T47D (cell line): ENCODE results near the gene TTC31.
"Not testable (repeated sequence)": the region's sequence is repeated elsewhere in the genome, so short reads cannot be mapped to it uniquely, and the experiment has no call there.

Experiments
- DNase-seq, 2 experiments: peaks; one replicate each; pipeline versions ENCODE4 v3.0.0 to v3.0.0-alpha.2; 2011 to 2012; ENCODE audit warnings: low read depth in 1 of 2, low spot score in 1 of 2
- JUND ChIP-seq: IDR thresholded peaks from 2 replicates; pipeline ENCODE4 v1.6.1; 2012; ENCODE audit warnings: low read depth
- in situ Hi-C: cut with HindIII; loops from 2 replicates; pipeline ENCODE4 v1.10.0; 2016; ENCODE audit warnings: low sequenced_read_pairs, low pct_unique_long_range_greater_than_20kb

The TTC31 gene

DNA sequence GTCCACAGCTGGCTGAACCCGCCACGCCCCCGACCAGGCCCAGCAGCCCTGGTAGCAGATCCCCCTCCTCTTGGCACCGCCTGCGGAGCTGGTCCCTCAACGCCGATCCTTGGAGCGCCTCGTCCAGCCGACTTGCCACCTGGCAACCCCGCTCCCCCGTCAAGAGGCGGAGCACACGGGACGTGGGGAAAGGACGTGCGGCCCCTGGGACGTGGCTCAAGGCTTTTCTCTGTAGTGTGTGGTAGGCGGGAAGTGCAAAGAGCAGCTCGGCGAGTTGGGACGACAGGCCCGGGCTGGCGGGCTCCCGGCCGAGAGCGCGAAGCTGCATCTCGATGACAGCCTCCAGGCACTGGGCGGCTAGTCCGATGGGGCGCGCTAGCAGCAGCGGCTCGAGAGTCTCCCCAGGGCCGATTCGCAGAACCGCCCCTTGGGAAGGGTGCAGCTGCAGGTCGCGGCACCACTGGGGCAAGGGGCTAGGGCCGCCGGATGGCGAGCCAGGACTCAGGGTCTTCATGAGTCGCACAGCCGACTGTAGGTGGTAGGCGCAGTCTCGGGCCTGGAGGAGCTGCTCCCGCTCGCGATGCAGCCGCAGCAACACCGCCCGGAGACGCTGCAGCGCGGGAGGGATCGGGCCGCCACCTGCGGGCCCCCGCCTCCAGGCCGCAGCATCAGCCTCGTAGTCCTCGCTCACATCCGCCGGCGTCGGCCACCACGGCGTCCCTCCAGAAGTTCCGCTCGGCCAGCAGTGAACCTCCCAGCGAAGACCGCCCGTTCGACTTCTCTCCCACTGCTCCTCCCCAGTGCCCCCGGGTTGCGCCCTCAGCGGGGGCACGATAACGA, 700 bp upstream of the TTC31 start:
- DNase-seq: peak in 1 of 2 experiments; percentile 13
- in situ Hi-C loops: no loop called here
- no peak for TF ChIP-seq JUND

DNA sequence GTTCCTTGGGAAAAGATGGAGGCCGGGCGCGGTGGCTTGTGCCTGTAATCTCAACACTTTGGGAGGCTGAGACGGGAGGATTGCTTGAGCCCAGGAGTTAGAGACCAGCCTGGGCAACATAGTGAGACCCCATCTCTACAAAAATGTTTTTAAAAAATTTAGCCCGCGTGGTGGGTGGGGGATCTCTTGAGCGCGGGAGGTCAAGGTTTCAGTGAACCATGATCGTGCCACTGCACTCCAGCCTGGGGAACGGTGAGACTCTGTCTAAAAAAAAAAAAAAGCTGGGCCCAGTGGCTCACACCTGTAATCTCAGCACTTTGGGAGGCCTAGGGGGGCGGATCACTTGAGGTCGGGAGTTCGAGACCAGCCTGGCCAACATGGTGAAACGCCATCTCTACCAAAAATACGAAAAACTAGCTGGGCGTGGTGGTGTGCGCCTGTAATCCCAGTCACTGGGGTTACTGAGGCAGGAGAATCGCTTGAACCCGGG, 839 bp downstream of the TTC31 start:
- in situ Hi-C loops, DNase-seq: not testable (repeated sequence)

DNA sequence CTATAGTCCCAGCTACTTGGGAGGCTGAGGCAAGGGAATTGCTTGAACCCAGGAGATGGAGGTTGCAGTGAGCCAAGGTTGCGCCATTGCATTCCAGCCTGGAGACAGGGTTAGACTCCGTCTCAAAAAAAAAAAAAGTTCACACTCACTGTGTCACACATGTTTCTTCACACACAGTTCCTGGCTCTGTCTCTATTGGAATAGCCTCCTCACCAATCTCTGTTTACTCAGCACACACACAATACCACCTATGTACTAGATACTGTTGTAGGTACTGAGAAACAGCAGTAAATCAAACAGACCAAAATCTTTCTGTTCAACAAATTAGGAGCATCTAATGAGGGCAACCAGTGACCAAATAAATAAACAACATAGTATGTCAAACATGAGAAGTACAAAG, 3.3 kb downstream of the TTC31 start:
- in situ Hi-C loops: no loop called here
- DNase-seq: no peak
- TF ChIP-seq JUND: no peak

DNA sequence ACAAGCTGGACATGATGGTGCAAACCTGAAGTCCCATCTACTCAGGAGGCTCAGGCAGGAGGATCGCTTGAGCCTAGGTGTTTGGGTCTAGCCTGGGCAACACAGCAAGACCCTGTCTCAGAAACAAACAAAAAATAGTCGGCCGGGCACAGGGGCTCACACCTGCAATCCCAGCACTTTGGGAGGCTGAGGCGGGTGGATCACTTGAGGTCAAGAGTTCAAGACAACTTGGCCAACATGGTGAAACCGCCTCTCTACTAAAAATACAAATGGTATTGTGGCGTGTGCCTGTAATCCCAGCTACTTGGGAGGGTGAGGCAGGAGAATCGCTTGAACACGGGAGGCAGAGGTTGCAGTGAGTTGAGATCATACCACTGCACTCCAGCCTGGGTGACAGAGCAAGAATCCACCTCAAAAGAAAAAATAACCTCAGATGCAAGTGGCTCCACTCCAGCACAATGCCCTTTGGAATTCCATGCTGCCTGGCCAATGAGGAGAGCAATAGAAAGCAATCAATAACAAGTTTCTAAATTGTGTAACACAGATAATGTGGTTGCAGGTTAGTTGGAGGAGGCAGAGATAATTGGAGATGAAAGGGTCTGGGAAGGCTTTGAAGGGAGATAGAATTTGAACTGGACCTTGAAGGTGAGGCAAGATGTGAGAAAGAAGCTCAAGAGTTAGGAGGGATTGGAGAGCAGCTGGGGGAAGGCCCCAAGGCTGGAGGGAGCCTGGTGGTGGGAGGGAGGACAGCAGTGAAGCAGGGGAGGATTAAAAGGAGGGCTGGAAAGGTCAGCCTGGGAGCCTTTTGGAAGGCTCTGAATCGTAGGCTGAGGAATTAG, 6.0 kb downstream of the TTC31 start:
- DNase-seq: no peak
- TF ChIP-seq JUND: no peak
- in situ Hi-C loops: no loop called here

DNA sequence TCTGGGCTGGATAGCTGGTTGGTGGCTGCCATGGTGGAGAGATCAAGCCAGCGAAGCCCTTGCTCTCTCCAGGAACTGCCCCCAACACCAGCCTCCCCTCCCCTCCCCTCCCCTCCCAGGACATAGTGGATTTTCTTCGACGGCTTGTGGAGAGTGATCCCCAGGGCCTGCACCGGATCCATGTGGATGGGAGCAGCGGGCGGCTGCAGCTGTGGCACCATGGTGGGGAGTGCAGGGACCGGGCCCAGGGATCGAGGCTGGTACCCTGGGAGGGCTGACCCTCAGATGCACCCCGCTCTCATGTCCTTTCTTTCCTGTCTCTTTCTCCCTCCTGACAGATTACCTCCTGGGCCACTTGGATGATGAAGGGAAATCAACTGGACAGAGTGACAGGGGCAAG, 7.0 kb downstream of the TTC31 start:
- in situ Hi-C loops: no loop called here
- no peak for DNase-seq
- TF ChIP-seq JUND: no peak

DNA sequence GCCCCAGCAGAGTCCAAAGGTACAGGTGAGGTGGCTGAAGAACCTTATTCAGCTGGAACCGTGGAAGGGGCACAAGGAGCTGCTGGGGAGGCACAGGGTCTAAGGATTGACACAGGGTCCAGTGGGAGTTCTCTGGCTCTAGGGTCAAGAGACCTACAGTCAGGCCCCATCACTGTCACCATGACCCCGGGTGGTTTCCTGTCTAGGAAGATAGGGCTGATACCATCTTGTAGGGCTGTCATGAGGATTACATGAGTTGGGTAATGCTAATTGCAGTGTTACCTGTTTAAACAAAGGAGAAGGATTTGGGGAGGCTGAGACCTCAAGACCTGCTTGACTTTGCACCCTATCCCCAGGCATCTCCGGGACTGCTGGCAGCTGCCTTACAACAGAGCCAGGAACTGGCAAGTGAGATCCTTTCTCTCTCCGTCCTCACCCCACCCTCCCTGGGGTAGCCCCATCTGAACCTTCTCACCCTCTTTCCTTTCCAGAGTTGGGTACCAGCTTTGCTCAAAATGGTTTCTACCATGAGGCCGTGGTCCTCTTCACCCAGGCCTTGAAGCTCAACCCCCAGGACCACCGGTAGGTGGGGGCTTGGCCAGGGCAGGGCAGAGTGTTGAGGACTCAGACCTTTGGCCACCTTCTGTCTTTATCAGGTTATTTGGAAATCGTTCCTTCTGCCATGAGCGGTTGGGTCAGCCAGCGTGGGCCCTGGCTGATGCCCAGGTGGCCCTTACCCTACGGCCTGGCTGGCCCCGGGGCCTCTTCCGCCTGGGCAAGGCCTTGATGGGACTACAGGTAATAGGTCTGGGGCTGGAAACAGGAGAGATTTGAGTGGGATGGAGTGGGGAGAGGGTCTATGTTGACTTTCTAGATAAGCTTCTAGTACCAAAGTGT, 9.0 kb downstream of the TTC31 start:
- in situ Hi-C loops: no loop called here
- no peak for DNase-seq
- TF ChIP-seq JUND: no peak

DNA sequence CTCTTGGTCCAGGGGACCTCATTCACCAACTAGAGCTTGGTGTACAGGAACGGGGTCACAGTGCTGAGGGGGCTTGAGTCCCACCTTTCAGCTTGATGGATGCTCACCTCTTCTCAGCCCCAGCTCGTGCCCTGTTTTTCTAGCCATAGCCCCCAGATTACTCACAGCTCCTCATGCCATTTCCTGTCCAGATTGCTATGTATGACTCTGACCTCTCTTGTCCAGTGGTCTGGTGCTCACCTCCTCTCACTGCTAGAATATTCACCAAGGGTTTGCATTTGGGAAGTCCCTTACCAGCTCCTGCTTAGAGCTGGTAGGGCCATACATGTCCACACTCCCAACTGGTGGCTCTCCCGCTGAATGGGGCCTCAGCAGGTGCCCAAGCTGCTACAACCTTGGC, 10.7 kb downstream of the TTC31 start:
- in situ Hi-C loops: no loop called here
- no peak for DNase-seq
- TF ChIP-seq JUND: no peak

DNA sequence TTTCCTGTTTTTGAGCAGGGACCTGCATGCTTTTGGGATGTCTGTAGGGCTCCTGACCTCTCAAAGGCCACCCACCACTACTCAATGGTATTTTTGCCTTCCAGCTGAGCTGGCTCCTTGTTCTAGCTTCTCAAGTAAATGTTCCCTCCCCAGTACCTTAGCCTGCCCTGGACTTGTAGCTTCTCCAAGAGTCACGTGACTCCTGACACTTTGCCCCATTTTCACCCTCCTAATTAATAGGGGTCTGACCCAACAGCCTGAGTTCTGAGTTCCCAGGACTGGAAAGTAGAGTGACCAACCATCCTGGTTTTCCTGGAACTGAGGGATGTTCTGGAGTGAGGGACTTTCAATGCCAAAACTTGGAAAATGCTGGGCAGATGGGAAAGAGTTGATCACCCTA, 12.6 kb downstream of the TTC31 start:
- in situ Hi-C loops: no loop called here
- DNase-seq: no peak
- no peak for TF ChIP-seq JUND

DNA sequence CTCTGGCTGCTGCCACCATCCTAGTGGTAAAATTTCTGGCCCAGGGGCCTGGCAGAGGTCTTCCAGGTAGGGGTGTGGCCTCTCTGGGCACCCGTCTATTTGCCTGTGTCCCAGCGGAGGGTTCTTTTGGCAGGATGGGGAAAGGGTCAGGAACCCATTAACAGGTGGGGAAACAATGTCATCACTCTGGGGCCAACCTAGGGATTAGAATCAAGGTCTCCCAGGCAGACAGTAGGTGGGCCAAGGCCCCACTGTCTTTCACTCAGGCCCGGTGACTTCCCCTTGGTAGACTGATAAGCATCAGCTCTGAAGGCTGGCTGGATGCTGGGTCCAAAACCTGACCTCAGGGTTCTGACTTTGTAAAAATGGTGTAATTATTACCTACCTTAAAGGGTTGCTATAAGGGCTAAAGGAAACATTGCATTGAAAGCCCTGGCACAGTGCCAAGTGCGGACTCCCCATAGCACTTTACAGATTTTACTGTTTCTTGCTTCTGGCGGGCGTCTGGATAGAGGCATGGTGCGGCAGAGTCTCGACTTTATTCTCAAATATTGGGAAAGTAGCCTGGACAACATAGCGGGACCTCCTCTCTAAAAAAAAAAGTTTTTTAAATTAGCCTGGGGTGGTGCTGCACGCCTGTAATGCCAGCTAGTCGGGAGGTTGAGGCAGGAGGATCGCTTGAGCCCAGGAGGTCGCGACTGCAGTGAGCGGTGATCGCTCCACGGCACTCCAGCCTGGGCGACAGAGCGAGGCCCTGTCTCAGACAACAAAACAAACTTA, 14.3 kb downstream of the TTC31 start:
- in situ Hi-C loops: no loop called here
- TF ChIP-seq JUND: no peak
- no peak for DNase-seq

DNA sequence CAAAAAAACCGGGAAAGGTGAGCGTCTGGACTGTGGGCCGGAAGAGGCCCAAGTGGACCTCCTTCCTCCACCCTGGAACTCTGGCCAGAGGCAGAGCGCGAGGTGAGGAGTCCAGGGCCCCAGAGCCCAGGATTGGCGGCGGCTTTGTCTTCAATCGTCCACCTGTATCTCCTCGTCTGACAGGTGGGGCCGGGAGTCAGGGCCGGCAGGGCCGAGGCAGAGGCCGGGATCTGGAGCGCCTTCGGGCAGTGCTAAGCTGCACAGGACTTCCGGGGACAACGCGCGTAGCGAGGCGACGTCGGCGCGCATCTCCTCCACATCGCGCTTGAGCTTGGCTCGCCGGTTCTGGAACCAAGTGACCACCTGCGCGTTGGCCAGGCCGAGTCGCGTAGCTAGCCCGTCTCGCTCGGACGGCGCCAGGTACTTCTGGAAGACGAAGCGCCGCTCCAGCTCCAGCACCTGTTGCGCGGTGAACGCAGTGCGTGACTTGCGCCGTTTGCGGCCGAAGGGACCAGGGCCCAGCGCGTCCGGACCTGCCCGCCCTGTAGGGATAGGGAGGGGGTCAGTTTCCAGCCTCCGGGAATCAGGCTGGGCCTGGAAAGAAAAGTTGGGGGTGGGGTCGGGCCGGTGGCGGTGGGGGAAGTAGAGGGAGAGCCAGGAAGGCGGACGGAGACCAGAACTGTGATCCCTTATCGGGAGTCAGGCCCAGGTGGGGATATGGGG, 15.1 kb downstream of the TTC31 start:
- no peak for TF ChIP-seq JUND
- DNase-seq: no peak
- in situ Hi-C loops: no loop called here

DNA sequence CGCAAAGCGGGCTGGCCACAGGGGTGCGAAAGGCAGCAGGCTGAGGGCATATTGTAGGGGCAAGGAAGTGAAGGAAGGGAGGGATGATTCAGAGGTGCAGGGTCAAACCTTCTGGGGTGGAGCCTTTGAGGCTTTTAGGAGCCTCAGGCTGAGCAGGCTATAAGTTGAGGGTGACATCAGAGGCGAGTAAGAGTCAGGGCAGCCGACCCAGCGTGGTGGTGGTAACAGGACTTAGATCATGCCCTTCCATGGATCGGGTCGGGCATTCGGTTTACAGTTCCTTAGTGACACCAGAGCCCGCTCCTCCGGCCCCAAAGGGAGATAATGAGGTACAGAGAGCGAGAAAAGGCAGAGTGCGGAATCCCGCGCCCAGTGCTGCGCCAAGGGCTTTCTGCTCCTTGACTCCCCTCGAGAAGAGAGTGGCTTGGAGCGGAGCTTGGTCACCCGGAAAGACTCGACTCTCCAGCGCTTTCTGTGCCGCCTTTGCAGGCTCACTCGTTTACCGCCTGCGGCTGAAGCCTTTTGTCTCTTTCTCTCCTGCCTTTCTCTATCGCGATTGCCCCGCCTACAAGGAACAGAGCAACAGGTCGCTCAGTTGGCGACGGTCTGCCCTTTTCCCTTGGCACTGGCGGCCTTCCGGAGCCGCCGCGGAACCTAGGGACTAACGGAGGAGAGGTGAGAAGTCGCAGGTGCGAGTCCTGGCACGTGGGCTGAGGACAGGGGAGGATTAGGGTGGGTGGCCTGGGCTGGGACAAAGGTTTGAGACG, 15.8 kb downstream of the TTC31 start:
- no peak for DNase-seq
- TF ChIP-seq JUND: no peak
- in situ Hi-C loops: no loop called here
